Stimulated activated naive CD8-positive, alpha-beta T cell treated with anti-CD3 and anti-CD28 coated beads, Interleukin-15, amount 100 ng/mL, for 72 hours (primary cell): ENCODE results near the gene PROZ.

Experiments used
- ATAC-seq: fragments of 150-1000 bp; cut with Tn5 transposase; 2 replicates; pipeline ENCODE4 v1.10.0; 2021; ENCODE audit warnings: mild to moderate bottlenecking, moderate library complexity
- DNase-seq, 2 donors: peaks; one replicate each; pipeline ENCODE4 v3.0.0; 2021 to 2022
- H3K27ac Mint-ChIP-seq, 2 donors: one replicate each; pipeline ENCODE4 v1.8.0; 2022; ENCODE audit warnings: mild to moderate bottlenecking in 2 of 2, mixed read lengths in 2 of 2, moderate library complexity in 2 of 2
- H3K27me3 Mint-ChIP-seq: one replicate; pipeline ENCODE4 v1.8.0; 2022; ENCODE audit warnings: mixed read lengths
- H3K4me1 Mint-ChIP-seq: one replicate; pipeline ENCODE4 v1.8.0; 2022; ENCODE audit warnings: mild to moderate bottlenecking, mixed read lengths
- H3K4me3 Mint-ChIP-seq, 2 donors: one replicate each; pipeline ENCODE4 v1.8.0; 2022; ENCODE audit warnings: mild to moderate bottlenecking in 2 of 2, mixed read lengths in 2 of 2, moderate library complexity in 1 of 2
- H3K9me3 Mint-ChIP-seq, 2 donors: one replicate each; pipeline ENCODE4 v1.8.0; 2022; ENCODE audit warnings: mixed read lengths in 2 of 2

The PROZ gene

GRCh38 chr13:113126265-113127150 lies 31.9 kb upstream of the PROZ start:
- H3K27ac Mint-ChIP-seq = no peak overlapping the region
- no peaks in the 10 kb centered on the region for H3K9me3 Mint-ChIP-seq
- peaks cover 9% of the 10 kb centered on the region for H3K4me1 Mint-ChIP-seq
- no peak overlapping the region for H3K4me3 Mint-ChIP-seq
- peaks cover 60% of the 10 kb centered on the region for H3K27me3 Mint-ChIP-seq
- ATAC-seq (no peak), DNase-seq (no peak)

DNA sequence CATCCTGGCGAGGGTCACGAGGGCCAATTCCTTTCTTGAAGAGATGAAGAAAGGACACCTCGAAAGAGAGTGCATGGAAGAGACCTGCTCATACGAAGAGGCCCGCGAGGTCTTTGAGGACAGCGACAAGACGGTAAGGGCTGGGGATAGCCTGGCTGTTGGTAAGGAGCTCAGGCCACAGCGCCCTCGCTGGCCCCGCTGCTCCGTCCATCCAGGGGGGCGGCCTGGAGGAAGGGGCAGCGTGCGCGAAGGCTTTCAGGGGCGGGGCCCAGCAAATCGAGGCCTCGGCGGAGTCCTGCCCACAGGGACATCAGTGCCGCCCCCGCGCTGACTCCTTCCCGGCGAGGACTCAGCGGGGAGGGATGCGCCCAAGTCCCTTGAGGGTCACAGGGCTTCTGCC lies 29.0 kb upstream of the PROZ start:
- H3K9me3 Mint-ChIP-seq = no peaks in the 10 kb centered on the region
- DNase-seq (no peak), ATAC-seq (no peak)
- peak overlapping the region; percentile 31 to 50 for H3K4me3 Mint-ChIP-seq
- peaks cover 9% of the 10 kb centered on the region for H3K4me1 Mint-ChIP-seq
- H3K27me3 Mint-ChIP-seq = peaks cover 63% of the 10 kb centered on the region
- no peak overlapping the region for H3K27ac Mint-ChIP-seq

- Mint-ChIP-seq H3K4me1 (peaks cover 9% of the 10 kb centered on the region), H3K4me3 (peak overlapping the region in 1 of 2 donors; percentile 77), H3K27me3 (peaks cover 63% of the 10 kb centered on the region), H3K9me3 (no peaks in the 10 kb centered on the region), H3K27ac (peak overlapping the region in 1 of 2 donors; percentile 28)
- DNase-seq (peak; percentile 50 to 52), ATAC-seq (peak; percentile 80)
Measured at GRCh38 chr13:113129921-113130750, 28.3 kb upstream of the PROZ start.

DNA sequence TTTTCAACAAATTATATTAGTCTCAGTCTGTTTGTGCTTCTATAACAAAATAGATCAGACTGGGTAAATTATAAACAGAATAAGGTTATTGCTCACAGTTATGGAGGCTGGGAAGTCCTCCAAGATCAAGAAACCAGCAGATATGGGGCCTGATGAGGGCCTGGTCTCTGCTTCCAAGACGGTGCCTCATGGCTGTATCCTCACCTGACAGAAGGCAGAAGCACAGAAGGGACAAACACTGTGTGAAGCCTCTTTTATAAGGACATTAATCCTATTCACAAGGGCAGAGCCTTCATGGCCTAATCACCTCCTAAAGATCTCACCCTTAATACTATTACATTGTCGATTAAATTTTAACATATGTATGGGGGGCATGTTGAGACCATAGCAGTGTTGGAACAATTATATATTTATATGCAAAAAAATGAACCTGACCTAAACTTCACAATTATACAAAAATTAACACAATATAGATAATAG lies 23.1 kb upstream of the PROZ start:
- no peak overlapping the region for H3K4me3 Mint-ChIP-seq
- no peak for ATAC-seq
- peaks cover 27% of the 10 kb centered on the region for H3K27me3 Mint-ChIP-seq

DNA sequence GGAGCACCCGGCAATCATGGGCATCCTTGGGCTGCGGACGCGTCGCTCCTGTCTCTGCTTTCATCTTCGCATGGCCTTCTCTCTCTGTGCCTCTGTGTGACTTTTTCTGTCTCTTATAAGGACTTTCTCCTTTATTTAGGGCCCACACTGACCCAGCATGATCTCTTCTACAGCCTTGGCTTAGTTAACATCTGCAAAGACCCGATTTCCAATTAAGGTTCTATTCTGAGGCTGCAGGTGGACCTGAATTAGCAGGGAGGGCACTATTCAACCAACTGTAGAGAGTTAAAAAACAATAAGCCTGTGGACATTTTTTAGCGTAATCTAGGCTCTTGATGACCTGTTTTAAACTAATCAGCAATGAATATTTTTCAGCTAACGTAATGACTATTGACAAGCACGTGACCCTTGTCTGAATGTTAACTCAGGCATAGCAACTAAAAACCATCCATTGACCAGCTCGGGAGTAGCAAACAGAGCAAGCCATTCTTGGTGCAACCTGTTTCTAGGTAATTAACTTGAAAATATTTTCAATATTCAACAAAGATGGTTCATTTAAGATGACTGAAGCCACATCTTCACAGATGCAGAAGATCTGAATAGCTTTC lies 20.7 kb upstream of the PROZ start:
- no peak overlapping the region for H3K27ac Mint-ChIP-seq
- peaks cover 21% of the 10 kb centered on the region for H3K27me3 Mint-ChIP-seq
- ATAC-seq = no peak
- H3K4me3 Mint-ChIP-seq = no peak overlapping the region
- DNase-seq = no peak
- H3K4me1 Mint-ChIP-seq = no peaks in the 10 kb centered on the region
- no peaks in the 10 kb centered on the region for H3K9me3 Mint-ChIP-seq

More for the DNA sequence above, 23.1 kb upstream of the PROZ start:
- no peaks in the 10 kb centered on the region for H3K9me3 Mint-ChIP-seq
- DNase-seq = no peak
- no peak overlapping the region for H3K27ac Mint-ChIP-seq
- peaks cover under 1% of the 10 kb centered on the region for H3K4me1 Mint-ChIP-seq

GRCh38 chr13:113138792-113139551 lies 19.5 kb upstream of the PROZ start:
- H3K27ac Mint-ChIP-seq = no peak overlapping the region
- no peaks in the 10 kb centered on the region for H3K9me3 Mint-ChIP-seq
- no peak for DNase-seq
- no peak overlapping the region for H3K4me3 Mint-ChIP-seq
- peaks cover 11% of the 10 kb centered on the region for H3K27me3 Mint-ChIP-seq
- H3K4me1 Mint-ChIP-seq = no peaks in the 10 kb centered on the region
- ATAC-seq = no peak

DNA sequence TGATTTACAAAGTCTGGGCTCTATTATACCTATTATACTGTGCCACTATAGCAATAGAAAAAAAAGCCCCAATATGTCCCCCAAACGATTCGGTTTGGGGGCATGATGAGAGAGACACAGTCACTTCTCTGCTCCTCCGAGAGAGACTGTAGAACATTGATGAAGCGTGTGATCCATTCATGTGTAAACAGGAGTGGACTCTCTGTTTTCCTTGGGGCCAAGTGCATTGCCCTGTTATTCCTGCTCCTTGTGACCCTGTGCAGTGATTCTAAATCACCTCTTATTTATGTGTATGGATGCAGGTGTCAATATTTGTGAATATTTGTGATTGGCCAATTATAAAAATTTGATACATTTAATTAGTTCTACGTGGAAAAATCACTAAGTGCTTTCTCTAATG lies 18.9 kb upstream of the PROZ start:
- no peaks in the 10 kb centered on the region for H3K4me1 Mint-ChIP-seq
- H3K27ac Mint-ChIP-seq = no peak overlapping the region
- H3K9me3 Mint-ChIP-seq = no peaks in the 10 kb centered on the region
- DNase-seq = no peak
- peaks cover 11% of the 10 kb centered on the region for H3K27me3 Mint-ChIP-seq
- no peak overlapping the region for H3K4me3 Mint-ChIP-seq
- no peak for ATAC-seq

DNA sequence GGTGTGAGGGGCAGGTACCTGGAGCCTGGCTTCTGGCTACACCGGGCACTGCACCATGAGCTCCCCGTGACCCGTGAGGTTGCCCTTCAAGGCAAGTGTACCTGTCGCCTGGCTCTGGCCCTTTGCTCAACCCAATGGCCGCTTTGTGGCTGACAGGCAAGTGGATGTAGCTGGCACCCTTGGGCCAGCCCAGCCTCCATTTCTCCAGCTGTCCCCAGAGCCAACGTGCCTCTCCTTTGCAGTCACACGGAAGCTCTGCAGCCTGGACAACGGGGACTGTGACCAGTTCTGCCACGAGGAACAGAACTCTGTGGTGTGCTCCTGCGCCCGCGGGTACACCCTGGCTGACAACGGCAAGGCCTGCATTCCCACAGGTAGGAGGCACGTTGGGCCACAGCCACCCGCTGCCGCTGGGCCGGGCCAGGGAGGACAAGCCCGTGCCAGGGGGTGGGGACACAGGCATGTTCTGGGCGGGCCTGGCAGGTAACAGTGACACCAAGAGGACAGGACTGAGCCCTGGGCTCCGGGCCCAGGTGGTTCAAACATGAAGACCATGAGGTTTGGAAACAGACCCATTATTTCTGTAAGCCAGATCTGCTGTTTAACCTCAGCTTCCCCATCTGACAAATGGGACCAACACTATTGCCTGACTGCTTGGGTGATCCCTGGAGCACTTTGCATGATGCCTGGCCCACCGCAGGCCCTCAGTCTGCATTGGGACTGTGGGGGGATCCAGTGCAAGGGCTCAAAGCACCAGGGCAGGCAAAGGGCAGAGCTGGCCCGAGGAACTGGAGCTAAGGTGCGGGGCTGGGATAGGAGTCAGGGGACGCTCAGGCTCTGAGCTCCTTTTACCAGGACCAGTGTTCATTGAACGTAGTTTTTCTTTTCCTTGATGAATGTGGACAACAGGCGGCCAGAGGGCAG lies 17.5 kb upstream of the PROZ start:
- ATAC-seq (no peak), DNase-seq (no peak)
- no peak overlapping the region for H3K4me3 Mint-ChIP-seq
- H3K27ac Mint-ChIP-seq = no peak overlapping the region
- peaks cover 11% of the 10 kb centered on the region for H3K27me3 Mint-ChIP-seq
- no peaks in the 10 kb centered on the region for H3K9me3 Mint-ChIP-seq
- H3K4me1 Mint-ChIP-seq = peaks cover 8% of the 10 kb centered on the region

DNA sequence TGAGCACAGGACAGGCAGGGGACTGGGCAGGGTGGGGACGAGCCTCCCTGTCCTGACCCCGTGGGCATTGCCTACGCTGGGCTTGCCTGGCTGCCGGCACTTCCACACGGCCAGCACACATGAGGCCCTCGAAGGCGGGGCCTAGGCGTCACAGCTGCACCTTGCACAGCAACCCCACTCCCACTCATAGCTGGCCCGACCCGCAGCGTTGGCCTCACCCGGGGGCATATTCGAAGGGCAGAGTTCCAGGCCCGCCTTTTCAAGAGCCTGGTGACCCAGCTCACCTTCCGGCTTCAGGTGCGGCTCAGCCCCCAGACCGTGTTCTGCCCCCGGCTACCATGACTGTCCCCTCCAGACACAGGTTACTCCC lies 16.9 kb upstream of the PROZ start:
- H3K27ac Mint-ChIP-seq = no peak overlapping the region
- no peak for ATAC-seq
- peaks cover 13% of the 10 kb centered on the region for H3K27me3 Mint-ChIP-seq
- no peaks in the 10 kb centered on the region for H3K9me3 Mint-ChIP-seq
- peaks cover 10% of the 10 kb centered on the region for H3K4me1 Mint-ChIP-seq
- no peak for DNase-seq
- H3K4me3 Mint-ChIP-seq = no peak overlapping the region

- H3K4me3 Mint-ChIP-seq = no peak overlapping the region
- ATAC-seq (no peak), DNase-seq (no peak)
- no peaks in the 10 kb centered on the region for H3K9me3 Mint-ChIP-seq
- H3K27me3 Mint-ChIP-seq = peaks cover 12% of the 10 kb centered on the region
- H3K27ac Mint-ChIP-seq = no peak overlapping the region
- peaks cover 10% of the 10 kb centered on the region for H3K4me1 Mint-ChIP-seq
Measured at GRCh38 chr13:113142876-113143275, 15.6 kb upstream of the PROZ start.

- Mint-ChIP-seq H3K27me3 (peaks cover 11% of the 10 kb centered on the region), H3K27ac (no peak overlapping the region), H3K4me1 (peaks cover 10% of the 10 kb centered on the region), H3K9me3 (no peaks in the 10 kb centered on the region), H3K4me3 (no peak overlapping the region)
- ATAC-seq (no peak), DNase-seq (no peak)
Measured at GRCh38 chr13:113143466-113144254, 14.8 kb upstream of the PROZ start.

GRCh38 chr13:113144255-113144629 lies 14.2 kb upstream of the PROZ start:
- Mint-ChIP-seq H3K27ac (no peak overlapping the region), H3K4me3 (no peak overlapping the region), H3K4me1 (peaks cover 10% of the 10 kb centered on the region), H3K27me3 (peaks cover 11% of the 10 kb centered on the region), H3K9me3 (no peaks in the 10 kb centered on the region)
- DNase-seq = no peak
- ATAC-seq = no peak

GRCh38 chr13:113145496-113145895 lies 13.0 kb upstream of the PROZ start:
- Mint-ChIP-seq H3K4me1 (peaks cover 10% of the 10 kb centered on the region), H3K4me3 (no peak overlapping the region), H3K9me3 (no peaks in the 10 kb centered on the region), H3K27ac (no peak overlapping the region), H3K27me3 (peaks cover 11% of the 10 kb centered on the region)
- no peak for DNase-seq
- peak; percentile 62 for ATAC-seq
